ENCODE results near the gene NDUFS2.
"Not testable (repeated sequence)": the region's sequence is repeated elsewhere in the genome, so short reads cannot be mapped to it uniquely, and the experiment has no call there.

NDUFS2 gene

GRCh38 chr1:161255955-161256520 is 53.9 kb downstream of the NDUFS2 start:
- not testable (repeated sequence) for DNase-seq

- DNase-seq: peak in 1 of 3 donors; percentile 12
Measured at GRCh38 chr1:161257109-161257508, 54.9 kb downstream of the NDUFS2 start.

- peak; percentile 50 to 62 (median 50) for DNase-seq
Measured at GRCh38 chr1:161258439-161259344, 56.5 kb downstream of the NDUFS2 start, which contains the start of gene PCP4L1. PCP4L1 (plus strand) TSS chr1:161258745; CDS start chr1:161258975, 230 bp downstream.

GRCh38 chr1:161259345-161259702 is 57.2 kb downstream of the NDUFS2 start:
- no peak for DNase-seq

GRCh38 chr1:161259765-161260164 is 57.6 kb downstream of the NDUFS2 start:
- DNase-seq: no peak

- no peak for DNase-seq
Measured at GRCh38 chr1:161260376-161261260, 58.5 kb downstream of the NDUFS2 start.

- DNase-seq: no peak
Measured at GRCh38 chr1:161261261-161262235, 59.4 kb downstream of the NDUFS2 start.

All from suppressor macrophage treated with lipopolysaccharide for 1 hour (primary cell).